GM12878 (cell line): ENCODE data around the gene DNAAF8. TPM values are rescaled to one million over a fixed set of nuclear protein-coding genes. Genes with fewer than 3 reads are reported as not detected.

Experiments
- ATAC-seq: fragments of 200-7000 bp; cut with Tn5 transposase; 3 replicates; pipeline ENCODE4 v1.9.1; 2020; ENCODE audit warnings: mild to moderate bottlenecking, moderate library complexity
- BruUV-seq: library from RNA; stranded (reverse); fragments of 400-500 nt; replicated peaks from 2 replicates; lab custom pipeline; 2021; lab: Mats Ljungman, UMichigan
- CTCF ChIA-PET: fragments of 300-600 bp; sonication (Branson Sonifier 250); formaldehyde crosslinking; extraction: SDS; loops from one replicate; lab custom pipeline; 2021; ENCODE audit warnings: inconsistent platforms; lab: Yijun Ruan, JAX
- POLR2A ChIA-PET: fragments of 350-600 bp; formaldehyde crosslinking; extraction: SDS; loops from one replicate; lab custom pipeline; 2021; ENCODE audit warnings: inconsistent platforms; lab: Charles Lee
- RAD21 ChIA-PET: fragments of 300-600 bp; sonication (Branson Sonifier 250); formaldehyde crosslinking; loops from one replicate; lab custom pipeline; 2023; ENCODE audit warnings: antibody characterized with exemption; ENCODE audit not compliant: unreplicated experiment; lab: Charles Lee
- SMC1A ChIA-PET: fragments of 300-600 bp; sonication (Branson Sonifier 250); formaldehyde crosslinking; loops from one replicate; lab custom pipeline; 2023; ENCODE audit not compliant: unreplicated experiment, uncharacterized antibody; lab: Charles Lee
- DNase-seq: peaks from one replicate; pipeline ENCODE4 v3.0.0-alpha.2; 2011; ENCODE audit warnings: low read depth, low spot score
- FAIRE-seq: peaks from 3 replicates; lab custom pipeline; 2011; peaks lifted over from hg19 to GRCh38; lab: Jason Lieb, UNC
- H2AFZ ChIP-seq: 2 replicates; pipeline ENCODE4 v1.6.0; 2011; ENCODE audit warnings: low read depth, low read length, control low read depth; ENCODE audit not compliant: control insufficient read depth
- H3K27ac ChIP-seq: 2 replicates; pipeline ENCODE4 v1.5.1; 2011; ENCODE audit warnings: control low read depth; ENCODE audit not compliant: control insufficient read depth, insufficient read depth
- H3K27me3 ChIP-seq, 2 experiments: replicated peaks in 1 of 2; 2 replicates each; pipeline versions ENCODE4 v1.6.0 to v1.6.1; 2011; ENCODE audit warnings: low read length in 1 of 2; ENCODE audit not compliant: control insufficient read depth in 2 of 2, insufficient read depth in 2 of 2
- H3K36me3 ChIP-seq, 2 experiments: 2 replicates each; pipeline ENCODE4 v1.5.1; 2011; ENCODE audit warnings: low read length in 1 of 2; ENCODE audit not compliant: control insufficient read depth in 2 of 2, insufficient read depth in 2 of 2
- H3K4me1 ChIP-seq: 2 replicates; pipeline ENCODE4 v1.6.1; 2011; ENCODE audit warnings: mild to moderate bottlenecking, low read length, moderate library complexity, mixed read lengths; ENCODE audit not compliant: control insufficient read depth, insufficient read depth
- H3K4me2 ChIP-seq: 2 replicates; pipeline ENCODE4 v1.6.0; 2011; ENCODE audit warnings: control low read depth; ENCODE audit not compliant: control insufficient read depth, insufficient read depth
- H3K4me3 ChIP-seq: fragments of 200-600 bp; sonication (generic); 2 replicates; pipeline ENCODE4 v1.5.1; 2016
- H3K79me2 ChIP-seq: 2 replicates; pipeline ENCODE4 v1.6.0; 2011; ENCODE audit warnings: low read length; ENCODE audit not compliant: control insufficient read depth, insufficient read depth
- H3K9ac ChIP-seq: 2 replicates; pipeline ENCODE4 v1.8.0; 2011; ENCODE audit warnings: low read length, control low read depth, mixed read lengths; ENCODE audit not compliant: control insufficient read depth, insufficient read depth
- H3K9me3 ChIP-seq: replicated peaks from 3 replicates; pipeline ENCODE4 v1.5.1; 2011; ENCODE audit warnings: mild to moderate bottlenecking, low read length; ENCODE audit not compliant: control insufficient read depth, insufficient read depth
- H4K20me1 ChIP-seq: 2 replicates; pipeline ENCODE4 v1.6.0; 2011; ENCODE audit not compliant: control insufficient read depth, insufficient read depth
- EP300 ChIP-seq, 2 experiments: fragments of 150-350 bp in 1 of 2; IDR thresholded peaks; 2 replicates each; pipeline ENCODE4 v1.6.1; 2011 to 2012; ENCODE audit warnings: low read depth in 2 of 2, low read length in 2 of 2, borderline replicate concordance in 1 of 2, improper control_type of control experiment in 1 of 2, inconsistent platforms in 1 of 2; ENCODE audit not compliant: control insufficient read depth in 1 of 2
- EZH2 ChIP-seq: IDR thresholded peaks from 2 replicates; pipeline ENCODE4 v1.6.1; 2012; ENCODE audit warnings: low read depth, mild to moderate bottlenecking, control low read depth, inconsistent platforms, low read length, borderline replicate concordance; ENCODE audit not compliant: control insufficient read depth
- POLR2A ChIP-seq: IDR thresholded peaks from 2 replicates; pipeline ENCODE4 v1.6.1; 2011; ENCODE audit warnings: low read depth, mild to moderate bottlenecking, low read length
- POLR2AphosphoS2 ChIP-seq: IDR thresholded peaks from 2 replicates; pipeline ENCODE4 v1.6.1; 2011; ENCODE audit warnings: low read depth, mild to moderate bottlenecking, low read length, improper control_type of control experiment, moderate library complexity
- POU2F2 ChIP-seq: IDR thresholded peaks from 3 replicates; pipeline ENCODE4 v1.6.1; 2011; ENCODE audit warnings: low read depth, mild to moderate bottlenecking, low read length, borderline replicate concordance
- SMC3 ChIP-seq: IDR thresholded peaks from 2 replicates; pipeline ENCODE4 v1.6.1; 2011; ENCODE audit warnings: low read length, improper control_type of control experiment, borderline replicate concordance
- TCF12 ChIP-seq: IDR thresholded peaks from 2 replicates; pipeline ENCODE4 v1.6.1; 2011; ENCODE audit warnings: low read depth, mild to moderate bottlenecking, low read length
- WGBS: methylation state at CpG from one replicate; pipeline ENCODE4 v1.1.6; 2016; ENCODE audit warnings: low lambda C conversion rate; ENCODE audit not compliant: insufficient replicate concordance, insufficient coverage; ENCODE audit errors: missing lambda C conversion rate; 5-methylcytosine and 5-hydroxymethylcytosine counted together
- in situ Hi-C: fragments of 300-500 bp; cut with MboI; formaldehyde crosslinking; loops from 9 replicates; pipeline ENCODE4 v1.14.3; 2018; ENCODE audit warnings: mixed read lengths
- intact Hi-C: fragments of 100-400 bp; cut with micrococcal nuclease; formaldehyde crosslinking; loops from one replicate; pipeline ENCODE4 v1.14.2; 2022; ENCODE audit not compliant: unreplicated experiment
- polyA plus RNA-seq, 11 experiments: library from polyadenylated mRNA; depleted of rRNA in 4 of 11; unstranded in 6 of 11; stranded (reverse) in 5 of 11; fragments of >200 nt; fragmentation: Nextera tagmentation in 4 of 11; fragmentation: Illumina TruSeq in 1 of 11; extraction: Ambion mirVana in 4 of 11; extraction: Trizol in 1 of 11; gene quantifications; 1 replicate in 1 of 11; 2 replicates in 10 of 11; pipeline versions ENCODE4 v1.2.1 to v1.2.3, GENCODE V29; 2011 to 2016; ENCODE audit warnings: inconsistent platforms in 2 of 11, missing spikeins in 2 of 11, low read depth in 1 of 11
- total RNA-seq, 4 experiments: library from RNA; depleted of rRNA in 3 of 4; stranded (reverse); fragments of >200 nt in 3 of 4; fragmentation: Illumina TruSeq in 1 of 4; extraction: Trizol in 1 of 4; gene quantifications; 2 replicates each; pipeline versions ENCODE4 v1.2.1 to v1.2.3, GENCODE V29; 2013 to 2021
- TF ChIP-seq, protein P1 (sequence below): fragments of 450-650 bp; IDR thresholded peaks from 2 replicates; pipeline ENCODE4 v1.6.1; 2016; ENCODE audit warnings: mild to moderate bottlenecking, moderate library complexity, borderline replicate concordance
- TF ChIP-seq, protein P2 (sequence below): IDR thresholded peaks from 2 replicates; pipeline ENCODE4 v1.6.1; 2011; ENCODE audit warnings: mild to moderate bottlenecking, low read depth, low read length, moderate library complexity; ENCODE audit not compliant: insufficient replicate concordance
- TF ChIP-seq, protein P3 (sequence below): IDR thresholded peaks from 2 replicates; pipeline ENCODE4 v1.6.1; 2011; ENCODE audit warnings: low read depth, low read length, improper control_type of control experiment, borderline replicate concordance

Gene DNAAF8
- total and polyA plus RNA-seq, 10 of the 15 experiments (the other 5 are each of a cell fraction or from before 2014, with no cell fraction given): 0.01 to 0.78 (median 0.22) TPM; not detected in 2

DNA sequence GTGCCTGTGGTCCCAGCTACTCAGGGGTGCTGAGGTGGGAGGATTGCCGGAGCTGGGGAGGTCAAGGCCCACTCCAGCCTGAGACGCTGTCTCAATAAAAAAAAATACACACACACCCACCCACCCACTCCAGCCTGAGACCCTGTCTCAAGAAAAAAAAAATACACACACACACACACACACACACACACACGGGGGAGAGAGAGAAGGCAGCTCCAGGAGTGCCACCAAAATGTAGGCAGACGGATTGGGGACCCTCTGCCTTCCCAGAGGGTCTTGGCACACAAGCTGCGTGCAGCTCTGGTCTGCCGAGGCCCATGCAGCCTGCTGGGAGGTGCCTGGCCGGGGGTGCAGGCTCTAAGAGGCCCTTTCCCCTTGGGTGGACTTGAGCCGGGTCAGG is 46.9 kb upstream of the DNAAF8 start (continued):
- TF ChIP-seq, protein P1, sequence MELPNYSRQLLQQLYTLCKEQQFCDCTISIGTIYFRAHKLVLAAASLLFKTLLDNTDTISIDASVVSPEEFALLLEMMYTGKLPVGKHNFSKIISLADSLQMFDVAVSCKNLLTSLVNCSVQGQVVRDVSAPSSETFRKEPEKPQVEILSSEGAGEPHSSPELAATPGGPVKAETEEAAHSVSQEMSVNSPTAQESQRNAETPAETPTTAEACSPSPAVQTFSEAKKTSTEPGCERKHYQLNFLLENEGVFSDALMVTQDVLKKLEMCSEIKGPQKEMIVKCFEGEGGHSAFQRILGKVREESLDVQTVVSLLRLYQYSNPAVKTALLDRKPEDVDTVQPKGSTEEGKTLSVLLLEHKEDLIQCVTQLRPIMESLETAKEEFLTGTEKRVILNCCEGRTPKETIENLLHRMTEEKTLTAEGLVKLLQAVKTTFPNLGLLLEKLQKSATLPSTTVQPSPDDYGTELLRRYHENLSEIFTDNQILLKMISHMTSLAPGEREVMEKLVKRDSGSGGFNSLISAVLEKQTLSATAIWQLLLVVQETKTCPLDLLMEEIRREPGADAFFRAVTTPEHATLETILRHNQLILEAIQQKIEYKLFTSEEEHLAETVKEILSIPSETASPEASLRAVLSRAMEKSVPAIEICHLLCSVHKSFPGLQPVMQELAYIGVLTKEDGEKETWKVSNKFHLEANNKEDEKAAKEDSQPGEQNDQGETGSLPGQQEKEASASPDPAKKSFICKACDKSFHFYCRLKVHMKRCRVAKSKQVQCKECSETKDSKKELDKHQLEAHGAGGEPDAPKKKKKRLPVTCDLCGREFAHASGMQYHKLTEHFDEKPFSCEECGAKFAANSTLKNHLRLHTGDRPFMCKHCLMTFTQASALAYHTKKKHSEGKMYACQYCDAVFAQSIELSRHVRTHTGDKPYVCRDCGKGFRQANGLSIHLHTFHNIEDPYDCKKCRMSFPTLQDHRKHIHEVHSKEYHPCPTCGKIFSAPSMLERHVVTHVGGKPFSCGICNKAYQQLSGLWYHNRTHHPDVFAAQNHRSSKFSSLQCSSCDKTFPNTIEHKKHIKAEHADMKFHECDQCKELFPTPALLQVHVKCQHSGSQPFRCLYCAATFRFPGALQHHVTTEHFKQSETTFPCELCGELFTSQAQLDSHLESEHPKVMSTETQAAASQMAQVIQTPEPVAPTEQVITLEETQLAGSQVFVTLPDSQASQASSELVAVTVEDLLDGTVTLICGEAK: no peak
- TF ChIP-seq, protein P2, sequence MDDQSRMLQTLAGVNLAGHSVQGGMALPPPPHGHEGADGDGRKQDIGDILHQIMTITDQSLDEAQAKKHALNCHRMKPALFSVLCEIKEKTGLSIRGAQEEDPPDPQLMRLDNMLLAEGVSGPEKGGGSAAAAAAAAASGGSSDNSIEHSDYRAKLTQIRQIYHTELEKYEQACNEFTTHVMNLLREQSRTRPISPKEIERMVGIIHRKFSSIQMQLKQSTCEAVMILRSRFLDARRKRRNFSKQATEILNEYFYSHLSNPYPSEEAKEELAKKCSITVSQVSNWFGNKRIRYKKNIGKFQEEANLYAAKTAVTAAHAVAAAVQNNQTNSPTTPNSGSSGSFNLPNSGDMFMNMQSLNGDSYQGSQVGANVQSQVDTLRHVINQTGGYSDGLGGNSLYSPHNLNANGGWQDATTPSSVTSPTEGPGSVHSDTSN: no peak
- no peak for TF ChIP-seq SMC3
- TF ChIP-seq, all 136 proteins: peak for 0

DNA sequence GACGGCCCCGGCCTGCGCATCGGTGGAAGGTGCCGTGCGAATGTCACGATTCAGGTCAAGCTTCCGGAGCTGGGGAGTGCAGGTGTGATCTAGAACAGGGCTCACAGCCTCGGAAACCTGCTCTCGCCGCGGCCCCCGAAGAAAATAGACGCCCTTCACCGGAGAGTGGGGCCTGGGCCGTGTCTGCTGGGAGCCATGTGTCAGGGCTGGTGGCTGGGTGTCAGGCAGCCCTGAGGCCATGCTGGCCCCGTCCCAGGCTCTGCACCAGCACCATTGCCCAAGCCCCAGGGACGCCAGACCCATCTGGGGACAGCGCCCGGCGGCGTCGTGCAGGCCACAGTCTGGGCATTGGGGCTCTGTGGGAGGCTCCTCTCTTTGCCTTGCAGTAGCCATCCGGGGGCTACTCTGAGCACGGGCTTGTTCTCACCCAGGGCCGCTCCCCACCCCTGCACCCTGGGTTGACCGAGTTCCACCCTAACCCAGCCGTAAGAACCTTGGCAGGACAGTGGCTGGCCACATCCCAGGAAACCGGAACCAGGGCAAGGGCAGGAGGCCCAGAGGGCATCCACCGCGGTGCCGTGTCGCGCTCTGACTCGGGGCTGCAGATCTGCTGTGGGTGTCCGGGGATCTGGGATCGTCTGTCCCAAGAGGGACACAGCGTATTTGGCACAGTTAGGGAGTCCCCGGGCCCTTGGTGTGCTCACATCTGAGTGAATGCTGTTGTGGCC is 46.2 kb upstream of the DNAAF8 start:
- SMC1A ChIA-PET: no interaction called here
- Histone ChIP-seq H3K4me2 (no peak overlapping the region), H3K27me3 (no peaks in the 10 kb centered on the region), H3K4me3 (no peak overlapping the region), H3K27ac (no peak overlapping the region), H3K4me1 (peaks cover 7% of the 10 kb centered on the region), H3K9me3 (no peaks in the 10 kb centered on the region), H4K20me1 (no peaks in the 10 kb centered on the region), H3K36me3 (peaks cover 0 to 20% of the 10 kb centered on the region in 2 experiments; a peak in 3 of 4 replicates), H2AFZ (no peak overlapping the region), H3K79me2 (no peaks in the 10 kb centered on the region), H3K9ac (no peak overlapping the region)
- intact Hi-C loops (no loop called here), in situ Hi-C loops (no loop called here)
- CTCF ChIA-PET: no interaction called here
- no peak for FAIRE-seq
- no TSS peak for BruUV-seq
- POLR2A ChIA-PET: no interaction called here
- RAD21 ChIA-PET: no interaction called here
- WGBS: 95% methylated on average over 39 of the region's 39 CpGs
- TF ChIP-seq EP300 (IDR thresholded peaks at IDR 0.05; ENCODE audit: borderline replicate concordance in 1 of 2, control insufficient read depth in 1 of 2, low read depth in 2 of 2, low read length in 2 of 2) (no peak), POLR2A (peak; percentile 27; the same call in 1 of the 2 replicates), POU2F2 (no peak), POLR2AphosphoS2 (no peak), TCF12 (no peak), EZH2 (no peak)
- TF ChIP-seq, protein P3, sequence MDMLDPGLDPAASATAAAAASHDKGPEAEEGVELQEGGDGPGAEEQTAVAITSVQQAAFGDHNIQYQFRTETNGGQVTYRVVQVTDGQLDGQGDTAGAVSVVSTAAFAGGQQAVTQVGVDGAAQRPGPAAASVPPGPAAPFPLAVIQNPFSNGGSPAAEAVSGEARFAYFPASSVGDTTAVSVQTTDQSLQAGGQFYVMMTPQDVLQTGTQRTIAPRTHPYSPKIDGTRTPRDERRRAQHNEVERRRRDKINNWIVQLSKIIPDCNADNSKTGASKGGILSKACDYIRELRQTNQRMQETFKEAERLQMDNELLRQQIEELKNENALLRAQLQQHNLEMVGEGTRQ: no peak
- ATAC-seq: no peak
- DNase-seq: no peak
